ENCODE measurements around the gene HES1. TPM values are rescaled to one million over a fixed set of nuclear protein-coding genes. Genes with fewer than 3 reads are reported as not detected.

Gene HES1
- total RNA-seq, 2 donors from 2014 or later: 102 TPM

- H3K27me3 ChIP-seq: no peaks in the 10 kb centered on the region
- intact Hi-C loops (cut with DNase I): no loop called here
- H3K9ac ChIP-seq (ENCODE audit: low read depth in 2 of 2, low read length in 2 of 2): no peak overlapping the region
- no peaks in the 10 kb centered on the region for H3K4me1 ChIP-seq
- H3K9me3 ChIP-seq: no peaks in the 10 kb centered on the region
- DNase-seq: no peak
- no peaks in the 10 kb centered on the region for H3K36me3 ChIP-seq
- no peak overlapping the region for H3K4me3 ChIP-seq
- H3K27ac ChIP-seq: no peak overlapping the region
- TF ChIP-seq, protein P1, sequence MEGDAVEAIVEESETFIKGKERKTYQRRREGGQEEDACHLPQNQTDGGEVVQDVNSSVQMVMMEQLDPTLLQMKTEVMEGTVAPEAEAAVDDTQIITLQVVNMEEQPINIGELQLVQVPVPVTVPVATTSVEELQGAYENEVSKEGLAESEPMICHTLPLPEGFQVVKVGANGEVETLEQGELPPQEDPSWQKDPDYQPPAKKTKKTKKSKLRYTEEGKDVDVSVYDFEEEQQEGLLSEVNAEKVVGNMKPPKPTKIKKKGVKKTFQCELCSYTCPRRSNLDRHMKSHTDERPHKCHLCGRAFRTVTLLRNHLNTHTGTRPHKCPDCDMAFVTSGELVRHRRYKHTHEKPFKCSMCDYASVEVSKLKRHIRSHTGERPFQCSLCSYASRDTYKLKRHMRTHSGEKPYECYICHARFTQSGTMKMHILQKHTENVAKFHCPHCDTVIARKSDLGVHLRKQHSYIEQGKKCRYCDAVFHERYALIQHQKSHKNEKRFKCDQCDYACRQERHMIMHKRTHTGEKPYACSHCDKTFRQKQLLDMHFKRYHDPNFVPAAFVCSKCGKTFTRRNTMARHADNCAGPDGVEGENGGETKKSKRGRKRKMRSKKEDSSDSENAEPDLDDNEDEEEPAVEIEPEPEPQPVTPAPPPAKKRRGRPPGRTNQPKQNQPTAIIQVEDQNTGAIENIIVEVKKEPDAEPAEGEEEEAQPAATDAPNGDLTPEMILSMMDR (IDR thresholded peaks at IDR 0.05): no peak
Observed at GRCh38 chr3:194177141-194177540, 41.2 kb downstream of the HES1 start.

DNA sequence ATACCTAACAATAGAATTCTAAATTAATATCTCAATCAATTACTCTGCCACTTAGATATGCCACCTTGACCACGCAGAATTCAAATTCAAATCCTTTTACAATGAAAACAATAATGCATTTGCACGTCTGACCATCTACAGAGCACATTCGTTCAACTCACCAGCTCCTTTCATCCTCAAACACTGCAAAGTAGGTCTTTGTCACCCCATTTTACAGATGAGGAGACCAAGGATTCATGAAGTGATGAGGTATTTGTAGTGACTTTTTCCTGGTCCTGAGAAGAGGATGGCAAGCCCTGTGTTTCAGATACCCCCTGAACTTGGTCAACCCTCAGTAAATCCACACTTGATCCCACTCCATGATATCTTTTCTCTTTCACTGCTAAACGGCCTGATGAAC, 42.2 kb downstream of the HES1 start:
- Histone ChIP-seq H3K27me3 (no peaks in the 10 kb centered on the region), H3K27ac (no peak overlapping the region), H3K36me3 (no peaks in the 10 kb centered on the region), H3K4me3 (no peak overlapping the region), H3K4me1 (no peaks in the 10 kb centered on the region), H3K9ac (ENCODE audit: low read depth in 2 of 2, low read length in 2 of 2) (no peak overlapping the region), H3K9me3 (no peaks in the 10 kb centered on the region)
- TF ChIP-seq, protein P1 (IDR thresholded peaks at IDR 0.05): no peak
- DNase-seq: no peak
- intact Hi-C loops (cut with DNase I): no loop called here

- no peaks in the 10 kb centered on the region for H3K27me3 ChIP-seq
- no peak for DNase-seq
- no peak overlapping the region for H3K27ac ChIP-seq
- intact Hi-C loops (cut with DNase I): no loop called here
- H3K4me1 ChIP-seq: no peaks in the 10 kb centered on the region
- no peak overlapping the region for H3K9ac ChIP-seq (ENCODE audit: low read depth in 2 of 2, low read length in 2 of 2)
- TF ChIP-seq, protein P1 (IDR thresholded peaks at IDR 0.05): no peak
- H3K36me3 ChIP-seq: no peaks in the 10 kb centered on the region
- no peaks in the 10 kb centered on the region for H3K9me3 ChIP-seq
- no peak overlapping the region for H3K4me3 ChIP-seq
Observed at GRCh38 chr3:194178669-194179068, 42.7 kb downstream of the HES1 start.

DNA sequence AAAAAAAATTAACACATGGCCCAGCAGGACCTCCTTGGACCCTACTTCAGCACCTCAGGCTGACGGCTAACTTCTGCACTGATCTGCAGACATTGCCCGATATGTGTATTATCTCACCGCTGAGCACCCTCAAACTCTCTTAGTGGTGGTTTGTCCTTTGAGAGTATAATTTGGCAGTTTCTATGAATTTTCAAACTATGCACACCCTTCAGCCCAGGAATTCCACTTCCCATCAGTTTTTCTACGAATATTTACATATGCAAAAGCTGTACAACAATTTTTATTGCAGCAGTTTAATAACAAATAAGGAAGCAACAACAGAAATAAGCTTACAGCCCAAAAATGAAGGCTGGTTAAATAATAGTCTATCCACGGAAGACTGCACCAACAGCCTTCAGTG, 44.6 kb downstream of the HES1 start:
- H3K27ac ChIP-seq: no peak overlapping the region
- intact Hi-C loops (cut with DNase I): no loop called here
- no peak for DNase-seq
- H3K36me3 ChIP-seq: no peaks in the 10 kb centered on the region
- no peak overlapping the region for H3K4me3 ChIP-seq
- H3K9ac ChIP-seq (ENCODE audit: low read depth in 2 of 2, low read length in 2 of 2): no peak overlapping the region
- H3K27me3 ChIP-seq: no peaks in the 10 kb centered on the region
- H3K4me1 ChIP-seq: no peaks in the 10 kb centered on the region
- H3K9me3 ChIP-seq: no peaks in the 10 kb centered on the region
- TF ChIP-seq, protein P1 (IDR thresholded peaks at IDR 0.05): no peak

GRCh38 chr3:194181612-194182529, 45.9 kb downstream of the HES1 start:
- no peaks in the 10 kb centered on the region for H3K4me1 ChIP-seq
- no peak overlapping the region for H3K27ac ChIP-seq
- intact Hi-C loops (cut with DNase I): no loop called here
- H3K27me3 ChIP-seq: no peaks in the 10 kb centered on the region
- no peaks in the 10 kb centered on the region for H3K36me3 ChIP-seq
- H3K9ac ChIP-seq (ENCODE audit: low read depth in 2 of 2, low read length in 2 of 2): no peak overlapping the region
- TF ChIP-seq, protein P1 (IDR thresholded peaks at IDR 0.05): no peak
- H3K4me3 ChIP-seq: no peak overlapping the region
- H3K9me3 ChIP-seq: no peaks in the 10 kb centered on the region
- DNase-seq: no peak

All from colonic mucosa (tissue), 4 donors.